ENCODE data around the gene EXD2. TPM values are rescaled to one million over a fixed set of nuclear protein-coding genes. Genes with fewer than 3 reads are reported as not detected.

The EXD2 gene
- total and polyA plus RNA-seq, 8 donors = 3.4 to 25.4 (median 9.4) TPM

- H3K4me3 ChIP-seq = no peak overlapping the region
- peaks cover 0 to 14% (median 6%) of the 10 kb centered on the region in 4 donors for H3K4me1 ChIP-seq
- 44 to 56% (median 49%) methylated on average over 10 of the region's 10 CpGs for WGBS, 5 donors
- H3K9me3 ChIP-seq = no peaks in the 10 kb centered on the region
- H3K36me3 ChIP-seq = peaks cover 25 to 47% (median 43%) of the 10 kb centered on the region in 4 donors
- intact Hi-C loops (cut with DNase I; ENCODE audit: low total_unique reads) = loop anchor here (5.0 kb wide), 1 partner anchor 220 kb away; no protein-coding TSS in a partner anchor
- DNase-seq = peak; percentile 69 to 85
- no peak overlapping the region for H3K27ac ChIP-seq
- no peaks in the 10 kb centered on the region for H3K27me3 ChIP-seq
- TF ChIP-seq POLR2AphosphoS5 (IDR thresholded peaks at IDR 0.05) = peak in 1 of 3 donors; percentile 3
- TF ChIP-seq CTCF (IDR thresholded peaks at IDR 0.05) = peak in 5 of 7 experiments; percentile 56 to 81 (median 73)
- no peak for TF ChIP-seq POLR2A (IDR thresholded peaks at IDR 0.05)
- no peak for TF ChIP-seq EP300 (IDR thresholded peaks at IDR 0.05)
These were observed 51.3 kb downstream of the EXD2 start for GRCh38 chr14:69242311-69243224.

GRCh38 chr14:69244946-69245345 is 53.6 kb downstream of the EXD2 start:
- intact Hi-C loops (cut with DNase I; ENCODE audit: low total_unique reads) = loop anchor here (5.0 kb wide), 1 partner anchor 217 kb away; no protein-coding TSS in a partner anchor
- H3K4me1 ChIP-seq = peaks cover 0 to 18% (median 6%) of the 10 kb centered on the region in 4 donors
- peaks cover 10 to 23% (median 20%) of the 10 kb centered on the region in 4 donors for H3K36me3 ChIP-seq
- WGBS, 5 donors = 80 to 97% (median 87%) methylated on average over 3 of the region's 3 CpGs
- no peak for TF ChIP-seq POLR2AphosphoS5 (IDR thresholded peaks at IDR 0.05)
- TF ChIP-seq EP300 (IDR thresholded peaks at IDR 0.05) = no peak
- TF ChIP-seq CTCF (IDR thresholded peaks at IDR 0.05) = no peak
- no peak for TF ChIP-seq POLR2A (IDR thresholded peaks at IDR 0.05)
- no peaks in the 10 kb centered on the region for H3K9me3 ChIP-seq
- H3K27me3 ChIP-seq = no peaks in the 10 kb centered on the region
- DNase-seq = no peak
- no peak overlapping the region for H3K4me3 ChIP-seq
- no peak overlapping the region for H3K27ac ChIP-seq

- peaks cover 0 to 18% (median 6%) of the 10 kb centered on the region in 4 donors for H3K4me1 ChIP-seq
These were observed 55.0 kb downstream of the EXD2 start for GRCh38 chr14:69246331-69246730.

More at GRCh38 chr14:69246331-69246730, 55.0 kb downstream of the EXD2 start:
- intact Hi-C loops (cut with DNase I; ENCODE audit: low total_unique reads) = no loop called here
- H3K27me3 ChIP-seq = no peaks in the 10 kb centered on the region
- H3K9me3 ChIP-seq = no peaks in the 10 kb centered on the region
- no peak overlapping the region for H3K4me3 ChIP-seq
- WGBS, 5 donors = 82 to 94% (median 92%) methylated on average over 3 of the region's 3 CpGs
- peaks cover 3 to 10% (median 6%) of the 10 kb centered on the region in 4 donors for H3K36me3 ChIP-seq
- no peak for TF ChIP-seq POLR2AphosphoS5 (IDR thresholded peaks at IDR 0.05)
- TF ChIP-seq POLR2A (IDR thresholded peaks at IDR 0.05) = no peak
- TF ChIP-seq CTCF (IDR thresholded peaks at IDR 0.05) = no peak
- TF ChIP-seq EP300 (IDR thresholded peaks at IDR 0.05) = no peak
- H3K27ac ChIP-seq = no peak overlapping the region
- DNase-seq = peak in 1 of 2 donors; percentile 48

Data from stomach (tissue), 9 donors.